ENCODE results near the gene METTL3.

The METTL3 gene

DNA sequence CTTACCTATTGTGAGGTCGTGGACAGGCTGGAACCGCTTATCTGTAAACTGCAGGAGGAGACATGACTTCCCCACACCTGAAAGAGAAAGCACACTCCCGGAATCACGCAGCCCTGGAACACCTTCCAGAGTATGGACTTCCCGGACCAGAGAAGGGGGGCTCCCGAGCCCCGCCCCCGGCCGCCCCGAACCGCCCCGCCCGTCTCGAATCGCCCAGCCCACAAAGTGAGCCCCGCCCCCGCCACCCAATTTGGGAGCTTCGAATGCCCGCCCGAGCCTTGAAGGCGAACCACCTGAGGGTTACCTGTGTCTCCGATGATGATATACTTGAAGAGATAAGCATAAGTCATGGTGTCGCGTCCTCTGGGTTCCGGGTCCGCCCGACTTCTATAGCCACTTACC, 34.6 kb downstream of the METTL3 start:
- DNase-seq, result peak; percentile 83

DNA sequence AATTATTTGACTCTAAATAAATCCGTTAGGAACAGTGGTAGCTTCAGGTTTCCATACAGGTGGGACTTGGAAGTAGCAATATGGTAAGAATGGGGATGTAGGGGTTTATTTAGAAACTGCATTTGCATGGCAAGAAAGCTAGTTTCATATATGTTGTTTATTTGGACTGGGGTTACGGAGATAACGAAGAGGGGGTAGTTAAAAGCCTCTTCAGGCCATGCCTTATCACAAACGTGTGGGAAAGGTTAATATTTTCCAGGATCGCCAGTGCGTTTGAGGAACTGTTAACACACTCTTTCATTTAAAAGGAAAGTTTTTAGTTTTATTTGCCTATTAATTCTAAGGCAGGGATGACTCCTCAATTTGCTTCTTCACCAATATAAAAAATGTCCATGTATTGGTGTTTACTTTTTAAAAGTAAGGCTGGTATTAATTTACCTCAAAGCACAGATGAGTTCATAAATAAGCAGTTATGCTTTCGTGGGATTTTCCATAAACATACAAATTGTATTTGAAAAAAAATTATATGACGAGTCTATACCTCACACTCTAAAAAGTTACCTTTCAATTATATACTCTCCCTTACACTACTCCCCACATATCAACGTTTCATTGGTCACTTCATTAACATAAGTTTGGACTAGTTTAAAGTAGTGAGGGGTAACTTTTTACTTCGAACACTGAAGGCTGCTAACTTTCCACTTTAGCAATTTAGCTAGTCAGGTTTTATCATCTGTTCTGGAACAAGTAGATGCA, 35.2 kb downstream of the METTL3 start:
- no peak for DNase-seq

DNA sequence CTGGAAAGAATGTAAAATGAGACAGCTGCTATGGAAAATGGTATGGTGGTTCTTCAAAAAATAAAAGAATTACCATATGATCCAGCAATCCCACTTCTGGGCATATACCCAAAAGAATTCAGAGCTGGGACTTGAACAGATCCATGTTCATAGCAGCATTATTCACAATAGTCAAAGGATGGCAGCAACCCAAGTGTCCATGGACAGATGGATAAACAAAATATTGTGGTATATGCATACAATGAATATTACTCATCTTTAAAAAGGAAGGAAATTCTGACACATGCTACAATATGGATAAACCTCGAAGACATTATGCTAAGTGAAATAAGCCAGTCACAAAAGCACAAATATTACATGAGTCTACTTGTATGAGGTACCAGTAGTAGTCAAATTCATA, 43.5 kb downstream of the METTL3 start:
- DNase-seq, result no peak

- DNase-seq, result peak; percentile 98
Observed at GRCh38 chr14:21455912-21456667, 55.0 kb downstream of the METTL3 start, which contains the start of gene CHD8. Gene CHD8, minus strand, starts transcription at chr14:21456123. Its CDS starts 24,480 bp downstream, at chr14:21431643.

GRCh38 chr14:21455592-21455911, 55.6 kb downstream of the METTL3 start:
- no peak for DNase-seq

GRCh38 chr14:21454843-21455544, 56.1 kb downstream of the METTL3 start:
- DNase-seq, result no peak

DNA sequence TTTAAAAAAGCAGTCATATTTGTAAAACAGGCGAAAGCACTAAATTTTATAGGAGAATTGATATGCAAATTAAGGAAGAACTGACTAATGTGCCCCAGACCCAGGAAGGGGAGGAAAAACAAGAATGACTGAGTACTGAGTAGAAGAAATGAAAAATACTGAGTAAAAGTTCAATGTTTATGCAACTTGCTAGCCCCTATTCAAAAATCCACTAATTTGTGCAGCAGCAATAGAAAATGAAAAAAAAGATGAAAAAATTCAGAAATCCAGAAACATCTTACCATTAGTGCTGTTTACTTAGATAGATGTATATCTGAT, 61.3 kb downstream of the METTL3 start:
- no peak for DNase-seq
